Measurements from ENCODE around the gene ABCA4. TPM values are rescaled to one million over a fixed set of nuclear protein-coding genes. Genes with fewer than 3 reads are reported as not detected.
"Not testable (repeated sequence)": the region's sequence is repeated elsewhere in the genome, so short reads cannot be mapped to it uniquely, and the experiment has no call there.

The ABCA4 gene
- total RNA-seq, 5 donors from 2014 or later (not counting 1 experiment from before 2014, with no cell fraction given) = not detected

GRCh38 chr1:93960641-93961147 lies 160.3 kb downstream of the ABCA4 start:
- ATAC-seq (replicated peaks in 1 of 4) = no peak
- 50% methylated on average over 1 of the region's 3 CpGs for WGBS (ENCODE audit: insufficient coverage)
- Mint-ChIP-seq H3K9me3 (peaks cover 16 to 24% (median 22%) of the 10 kb centered on the region in 3 donors), H3K27ac (no peak overlapping the region), H3K4me1 (no peaks in the 10 kb centered on the region), H3K36me3 (peaks cover 6% of the 10 kb centered on the region), H3K4me3 (no peak overlapping the region), H3K27me3 (peaks cover 3 to 18% of the 10 kb centered on the region in 2 donors)
- Histone ChIP-seq H3K9me3 (no peaks in the 10 kb centered on the region), H3K27me3 (replicated peaks in 1 of 2; ENCODE audit: control insufficient read depth in 2 of 2, extremely low read depth in 1 of 2, insufficient read depth in 2 of 2, low read length in 1 of 2) (no peaks in the 10 kb centered on the region), H3K27ac (ENCODE audit: low read length) (no peak overlapping the region), H3K4me1 (ENCODE audit: control insufficient read depth in 1 of 2, extremely low read depth in 1 of 2, insufficient read depth in 2 of 2, low read length in 2 of 2) (no peaks in the 10 kb centered on the region), H3K4me3 (ENCODE audit: control insufficient read depth in 1 of 2, extremely low read depth in 1 of 2, low read length in 1 of 2) (no peak overlapping the region), H3K36me3 (ENCODE audit: control insufficient read depth in 2 of 2, extremely low read depth in 1 of 2, insufficient read depth in 1 of 2, low read length in 1 of 2) (no peaks in the 10 kb centered on the region)
- CTCF ChIA-PET = no interaction called here
- POLR2A ChIA-PET = no interaction called here
- DNase-seq = no peak

GRCh38 chr1:93959413-93959812 lies 161.5 kb downstream of the ABCA4 start:
- POLR2A ChIA-PET = interaction anchor here in 1 of 2 donors (0.7 kb wide), 1 partner anchor 146 kb away, joined by 8 read pairs; no protein-coding TSS in a partner anchor

GRCh38 chr1:93958726-93959100 lies 162.2 kb downstream of the ABCA4 start:
- no peak overlapping the region for H3K4me3 ChIP-seq (ENCODE audit: control insufficient read depth in 1 of 2, extremely low read depth in 1 of 2, low read length in 1 of 2)
- H3K4me1 Mint-ChIP-seq = no peaks in the 10 kb centered on the region
- H3K4me1 ChIP-seq (ENCODE audit: control insufficient read depth in 1 of 2, extremely low read depth in 1 of 2, insufficient read depth in 2 of 2, low read length in 2 of 2) = no peaks in the 10 kb centered on the region
- no peak overlapping the region for H3K27ac ChIP-seq (ENCODE audit: low read length)
- no peaks in the 10 kb centered on the region for H3K36me3 ChIP-seq (ENCODE audit: control insufficient read depth in 2 of 2, extremely low read depth in 1 of 2, insufficient read depth in 1 of 2, low read length in 1 of 2)
- H3K27me3 ChIP-seq (replicated peaks in 1 of 2; ENCODE audit: control insufficient read depth in 2 of 2, extremely low read depth in 1 of 2, insufficient read depth in 2 of 2, low read length in 1 of 2) = no peaks in the 10 kb centered on the region
- ATAC-seq (replicated peaks in 1 of 4) (no peak), DNase-seq (no peak)
- peaks cover 3 to 15% of the 10 kb centered on the region in 2 donors for H3K27me3 Mint-ChIP-seq
- H3K27ac Mint-ChIP-seq = no peak overlapping the region
- ChIA-PET POLR2A (no interaction called here), CTCF (interaction anchor here (0.5 to 0.8 kb wide), 2 partner anchors 14 to 1086 kb away, joined by 3 read pairs; no protein-coding TSS in a partner anchor)
- no CpG with 5 or more reads among the region's 1 CpG for WGBS (ENCODE audit: insufficient coverage)
- H3K36me3 Mint-ChIP-seq = peaks cover 10% of the 10 kb centered on the region
- peaks cover 25 to 38% (median 32%) of the 10 kb centered on the region in 3 donors for H3K9me3 Mint-ChIP-seq
- H3K9me3 ChIP-seq = no peaks in the 10 kb centered on the region
- no peak overlapping the region for H3K4me3 Mint-ChIP-seq

More at GRCh38 chr1:93959413-93959812, 161.5 kb downstream of the ABCA4 start:
- Histone ChIP-seq H3K4me3 (ENCODE audit: control insufficient read depth in 1 of 2, extremely low read depth in 1 of 2, low read length in 1 of 2) (no peak overlapping the region), H3K9me3 (no peaks in the 10 kb centered on the region), H3K27me3 (replicated peaks in 1 of 2; ENCODE audit: control insufficient read depth in 2 of 2, extremely low read depth in 1 of 2, insufficient read depth in 2 of 2, low read length in 1 of 2) (no peaks in the 10 kb centered on the region), H3K4me1 (ENCODE audit: control insufficient read depth in 1 of 2, extremely low read depth in 1 of 2, insufficient read depth in 2 of 2, low read length in 2 of 2) (no peaks in the 10 kb centered on the region), H3K27ac (ENCODE audit: low read length) (no peak overlapping the region), H3K36me3 (ENCODE audit: control insufficient read depth in 2 of 2, extremely low read depth in 1 of 2, insufficient read depth in 1 of 2, low read length in 1 of 2) (no peaks in the 10 kb centered on the region)
- H3K36me3 Mint-ChIP-seq = peaks cover 10% of the 10 kb centered on the region
- no peak overlapping the region for H3K4me3 Mint-ChIP-seq
- peaks cover 3 to 18% of the 10 kb centered on the region in 2 donors for H3K27me3 Mint-ChIP-seq
- ATAC-seq (replicated peaks in 1 of 4) = no peak
- no peak for DNase-seq
- H3K27ac Mint-ChIP-seq = no peak overlapping the region
- WGBS (ENCODE audit: insufficient coverage) = 54% methylated on average over 3 of the region's 5 CpGs
- H3K4me1 Mint-ChIP-seq = no peaks in the 10 kb centered on the region
- peaks cover 25 to 34% (median 28%) of the 10 kb centered on the region in 3 donors for H3K9me3 Mint-ChIP-seq
- CTCF ChIA-PET = interaction anchor here (0.5 to 0.8 kb wide), 3 partner anchors 13 to 1086 kb away, joined by 3 read pairs; no protein-coding TSS in a partner anchor

- no peak overlapping the region for H3K27ac Mint-ChIP-seq
- no peaks in the 10 kb centered on the region for H3K36me3 ChIP-seq (ENCODE audit: control insufficient read depth in 2 of 2, extremely low read depth in 1 of 2, insufficient read depth in 1 of 2, low read length in 1 of 2)
- ATAC-seq (replicated peaks in 1 of 4) (no peak), DNase-seq (no peak)
- no peaks in the 10 kb centered on the region for H3K4me1 ChIP-seq (ENCODE audit: control insufficient read depth in 1 of 2, extremely low read depth in 1 of 2, insufficient read depth in 2 of 2, low read length in 2 of 2)
- WGBS (ENCODE audit: insufficient coverage) = 80% methylated on average over 1 of the region's 1 CpG
- no peaks in the 10 kb centered on the region for H3K27me3 ChIP-seq (replicated peaks in 1 of 2; ENCODE audit: control insufficient read depth in 2 of 2, extremely low read depth in 1 of 2, insufficient read depth in 2 of 2, low read length in 1 of 2)
- peaks cover 27 to 40% (median 33%) of the 10 kb centered on the region in 3 donors for H3K9me3 Mint-ChIP-seq
- ChIA-PET POLR2A (no interaction called here), CTCF (no interaction called here)
- H3K27me3 Mint-ChIP-seq = peaks cover 3 to 14% of the 10 kb centered on the region in 2 donors
- no peaks in the 10 kb centered on the region for H3K4me1 Mint-ChIP-seq
- H3K36me3 Mint-ChIP-seq = peaks cover 10% of the 10 kb centered on the region
- no peaks in the 10 kb centered on the region for H3K9me3 ChIP-seq
- no peak overlapping the region for H3K4me3 ChIP-seq (ENCODE audit: control insufficient read depth in 1 of 2, extremely low read depth in 1 of 2, low read length in 1 of 2)
- H3K27ac ChIP-seq (ENCODE audit: low read length) = no peak overlapping the region
- H3K4me3 Mint-ChIP-seq = no peak overlapping the region
Observed at GRCh38 chr1:93958032-93958725, 162.8 kb downstream of the ABCA4 start.

- H3K27me3 Mint-ChIP-seq = peaks cover 3 to 9% of the 10 kb centered on the region in 2 donors
- no peak overlapping the region for H3K4me3 Mint-ChIP-seq
- peaks cover 20% of the 10 kb centered on the region for H3K36me3 Mint-ChIP-seq
- H3K27ac ChIP-seq (ENCODE audit: low read length) = no peak overlapping the region
- H3K4me3 ChIP-seq (ENCODE audit: control insufficient read depth in 1 of 2, extremely low read depth in 1 of 2, low read length in 1 of 2) = no peak overlapping the region
- H3K9me3 ChIP-seq = no peaks in the 10 kb centered on the region
- H3K9me3 Mint-ChIP-seq = peaks cover 35 to 62% (median 46%) of the 10 kb centered on the region in 3 donors
- H3K27ac Mint-ChIP-seq = no peak overlapping the region
- no peaks in the 10 kb centered on the region for H3K27me3 ChIP-seq (replicated peaks in 1 of 2; ENCODE audit: control insufficient read depth in 2 of 2, extremely low read depth in 1 of 2, insufficient read depth in 2 of 2, low read length in 1 of 2)
- DNase-seq = no peak
- no peaks in the 10 kb centered on the region for H3K4me1 ChIP-seq (ENCODE audit: control insufficient read depth in 1 of 2, extremely low read depth in 1 of 2, insufficient read depth in 2 of 2, low read length in 2 of 2)
- ATAC-seq (replicated peaks in 1 of 4) = no peak
- ChIA-PET POLR2A (no interaction called here), CTCF (no interaction called here)
- H3K4me1 Mint-ChIP-seq = no peaks in the 10 kb centered on the region
- no peaks in the 10 kb centered on the region for H3K36me3 ChIP-seq (ENCODE audit: control insufficient read depth in 2 of 2, extremely low read depth in 1 of 2, insufficient read depth in 1 of 2, low read length in 1 of 2)
- WGBS (ENCODE audit: insufficient coverage) = no CpG with 5 or more reads among the region's 1 CpG
Observed at GRCh38 chr1:93955765-93956164, 165.2 kb downstream of the ABCA4 start.

GRCh38 chr1:93947002-93947686 lies 173.8 kb downstream of the ABCA4 start:
- DNase-seq; H3K4me1 Mint-ChIP-seq; POLR2A ChIA-PET; H3K4me3 ChIP-seq (ENCODE audit: control insufficient read depth in 1 of 2, extremely low read depth in 1 of 2, low read length in 1 of 2); H3K9me3 ChIP-seq; CTCF ChIA-PET; H3K36me3 ChIP-seq (ENCODE audit: control insufficient read depth in 2 of 2, extremely low read depth in 1 of 2, insufficient read depth in 1 of 2, low read length in 1 of 2); H3K27ac ChIP-seq (ENCODE audit: low read length); H3K4me1 ChIP-seq (ENCODE audit: control insufficient read depth in 1 of 2, extremely low read depth in 1 of 2, insufficient read depth in 2 of 2, low read length in 2 of 2); H3K27me3 ChIP-seq (replicated peaks in 1 of 2; ENCODE audit: control insufficient read depth in 2 of 2, extremely low read depth in 1 of 2, insufficient read depth in 2 of 2, low read length in 1 of 2); ATAC-seq (replicated peaks in 1 of 4); H3K4me3 Mint-ChIP-seq; H3K27ac Mint-ChIP-seq: not testable (repeated sequence)
- peaks cover 16 to 23% (median 16%) of the 10 kb centered on the region in 3 donors for H3K9me3 Mint-ChIP-seq
- H3K36me3 Mint-ChIP-seq = peaks cover 18% of the 10 kb centered on the region
- no CpG with 5 or more reads among the region's 2 CpGs for WGBS (ENCODE audit: insufficient coverage)
- peaks cover 14 to 16% of the 10 kb centered on the region in 2 donors for H3K27me3 Mint-ChIP-seq

Data from T-cell (primary cell).